Transverse colon (tissue), 4 donors: ENCODE data around the gene FBXO4.

ENCODE experiments used
- CTCF ChIP-seq, 5 experiments: fragments of 200-600 bp in 3 of 5; fragments of 450-650 bp in 2 of 5; sonication (generic) in 3 of 5; IDR thresholded peaks; 1 replicate in 2 of 5; 2 replicates in 3 of 5; pipeline ENCODE4 v1.5.1; 2016 to 2017; ENCODE audit warnings: antibody characterized with exemption in 5 of 5, inconsistent platforms in 3 of 5, mild to moderate bottlenecking in 2 of 5, moderate library complexity in 1 of 5
- EP300 ChIP-seq: sonication (generic); formaldehyde crosslinking; IDR thresholded peaks from one replicate; pipeline ENCODE4 v1.6.1; 2017; ENCODE audit warnings: antibody characterized with exemption, low read depth
- POLR2AphosphoS5 ChIP-seq, 3 donors: sonication (generic); formaldehyde crosslinking; IDR thresholded peaks; one replicate each; pipeline ENCODE4 v1.6.1; 2016; ENCODE audit warnings: antibody characterized with exemption in 3 of 3

DNA sequence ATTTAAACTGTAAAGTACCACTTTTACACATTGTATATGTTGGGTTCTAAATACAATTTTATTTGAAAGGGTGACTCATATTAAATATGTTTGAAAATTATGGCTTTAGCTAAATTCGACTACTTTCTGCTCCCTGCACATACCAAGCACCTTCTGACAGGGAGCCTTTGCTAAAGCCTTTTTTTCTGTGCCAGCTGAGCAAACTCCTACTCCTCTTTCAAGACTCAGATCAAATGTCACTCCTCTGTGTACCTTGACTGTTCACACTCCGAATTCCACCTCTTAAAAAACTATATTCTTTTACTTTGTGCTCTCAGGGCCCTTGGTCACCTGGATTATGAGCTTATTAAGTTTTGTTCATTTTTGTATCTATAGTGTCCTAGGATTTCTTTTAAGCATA, 48.4 kb upstream of the FBXO4 start:
- TF ChIP-seq EP300 = no peak
- TF ChIP-seq CTCF (IDR thresholded peaks at IDR 0.05) = no peak
- no peak for TF ChIP-seq POLR2AphosphoS5 (IDR thresholded peaks at IDR 0.05)
